Natural killer cell (primary cell): ENCODE results near the gene CD34. TPM values are rescaled to one million over a fixed set of nuclear protein-coding genes. Genes with fewer than 3 reads are reported as not detected.

Experiments used
- ATAC-seq, 3 donors: fragments of 150-1000 bp in 2 of 3; fragments of 200-7000 bp in 1 of 3; cut with Tn5 transposase; 1 replicate in 1 of 3; 2 replicates in 2 of 3; pipeline ENCODE4 v1.10.0; 2021; ENCODE audit warnings: mild to moderate bottlenecking in 2 of 3, moderate library complexity in 2 of 3
- DNase-seq, 2 donors: peaks; one replicate each; pipeline versions ENCODE4 v3.0.0 to v3.0.0-alpha.2; 2013 to 2021; ENCODE audit warnings: mixed read lengths in 1 of 2
- H3K27ac ChIP-seq: one replicate; pipeline ENCODE4 v1.5.1; 2013; ENCODE audit warnings: mild to moderate bottlenecking, low read length
- H3K27me3 ChIP-seq: one replicate; pipeline ENCODE4 v1.6.1; 2013; ENCODE audit warnings: low read length; ENCODE audit not compliant: control insufficient read depth, insufficient read depth
- H3K36me3 ChIP-seq: one replicate; pipeline ENCODE4 v1.6.1; 2013; ENCODE audit warnings: low read length; ENCODE audit not compliant: control insufficient read depth, insufficient read depth
- H3K4me1 ChIP-seq: one replicate; pipeline ENCODE4 v1.6.1; 2013; ENCODE audit warnings: low read length; ENCODE audit not compliant: control insufficient read depth, insufficient read depth
- H3K4me3 ChIP-seq: one replicate; pipeline ENCODE4 v1.5.1; 2013; ENCODE audit warnings: low read length
- H3K9me3 ChIP-seq: one replicate; pipeline ENCODE4 v1.6.1; 2013; ENCODE audit warnings: low read length; ENCODE audit not compliant: control insufficient read depth, insufficient read depth
- H3K27ac Mint-ChIP-seq, 2 donors: one replicate each; pipeline ENCODE4 v1.8.0; 2022; ENCODE audit warnings: mild to moderate bottlenecking in 2 of 2, mixed read lengths in 2 of 2, moderate library complexity in 1 of 2
- H3K27me3 Mint-ChIP-seq, 2 donors: one replicate each; pipeline ENCODE4 v1.8.0; 2022; ENCODE audit warnings: low read depth in 2 of 2, mixed read lengths in 2 of 2
- H3K36me3 Mint-ChIP-seq: one replicate; pipeline ENCODE4 v1.8.0; 2022; ENCODE audit warnings: mixed read lengths
- H3K4me1 Mint-ChIP-seq, 2 donors: one replicate each; pipeline ENCODE4 v1.8.0; 2022; ENCODE audit warnings: mixed read lengths in 2 of 2
- H3K4me3 Mint-ChIP-seq: one replicate; pipeline ENCODE4 v1.8.0; 2022; ENCODE audit warnings: mild to moderate bottlenecking, moderate library complexity, mixed read lengths
- H3K9me3 Mint-ChIP-seq, 2 donors: one replicate each; pipeline ENCODE4 v1.8.0; 2022; ENCODE audit warnings: mixed read lengths in 2 of 2
- WGBS: methylation state at CpG from one replicate; pipeline ENCODE4 v1.1.7; 2013; ENCODE audit warnings: missing lambda C conversion rate; ENCODE audit not compliant: insufficient coverage; 5-methylcytosine and 5-hydroxymethylcytosine counted together
- intact Hi-C: fragments of 100-400 bp; cut with micrococcal nuclease; formaldehyde crosslinking; loops from one replicate; pipeline ENCODE4 v1.14.2; 2022
- total RNA-seq, 4 donors: library from RNA; stranded (reverse); fragments of 120-200 nt in 1 of 4; gene quantifications; one replicate each; pipeline versions ENCODE4 v1.2.3 to v1.2.4, GENCODE V29; 2013 to 2022
- TF ChIP-seq, protein P1 (sequence below): fragments of 200-600 bp; IDR thresholded peaks from one replicate; pipeline ENCODE4 v1.8.0; 2022; ENCODE audit warnings: antibody characterized with exemption

The CD34 gene
- total RNA-seq, 3 donors from 2014 or later (not counting 1 experiment from before 2014, with no cell fraction given) = 0.14 to 0.30 TPM; not detected in 1

- H3K4me1 ChIP-seq = no peaks in the 10 kb centered on the region
- Mint-ChIP-seq H3K4me3 (no peak overlapping the region), H3K4me1 (no peaks in the 10 kb centered on the region), H3K27me3 (peaks cover 7% of the 10 kb centered on the region in 2 donors), H3K36me3 (no peaks in the 10 kb centered on the region), H3K9me3 (no peaks in the 10 kb centered on the region), H3K27ac (no peak overlapping the region)
- H3K27me3 ChIP-seq = no peaks in the 10 kb centered on the region
- H3K27ac ChIP-seq = no peak overlapping the region
- ATAC-seq (no peak), DNase-seq (no peak)
- WGBS = 78% methylated on average over 5 of the region's 5 CpGs
- TF ChIP-seq, protein P1, sequence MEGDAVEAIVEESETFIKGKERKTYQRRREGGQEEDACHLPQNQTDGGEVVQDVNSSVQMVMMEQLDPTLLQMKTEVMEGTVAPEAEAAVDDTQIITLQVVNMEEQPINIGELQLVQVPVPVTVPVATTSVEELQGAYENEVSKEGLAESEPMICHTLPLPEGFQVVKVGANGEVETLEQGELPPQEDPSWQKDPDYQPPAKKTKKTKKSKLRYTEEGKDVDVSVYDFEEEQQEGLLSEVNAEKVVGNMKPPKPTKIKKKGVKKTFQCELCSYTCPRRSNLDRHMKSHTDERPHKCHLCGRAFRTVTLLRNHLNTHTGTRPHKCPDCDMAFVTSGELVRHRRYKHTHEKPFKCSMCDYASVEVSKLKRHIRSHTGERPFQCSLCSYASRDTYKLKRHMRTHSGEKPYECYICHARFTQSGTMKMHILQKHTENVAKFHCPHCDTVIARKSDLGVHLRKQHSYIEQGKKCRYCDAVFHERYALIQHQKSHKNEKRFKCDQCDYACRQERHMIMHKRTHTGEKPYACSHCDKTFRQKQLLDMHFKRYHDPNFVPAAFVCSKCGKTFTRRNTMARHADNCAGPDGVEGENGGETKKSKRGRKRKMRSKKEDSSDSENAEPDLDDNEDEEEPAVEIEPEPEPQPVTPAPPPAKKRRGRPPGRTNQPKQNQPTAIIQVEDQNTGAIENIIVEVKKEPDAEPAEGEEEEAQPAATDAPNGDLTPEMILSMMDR = no peak
- no peaks in the 10 kb centered on the region for H3K9me3 ChIP-seq
- intact Hi-C loops = no loop called here
- H3K36me3 ChIP-seq = no peaks in the 10 kb centered on the region
- H3K4me3 ChIP-seq = no peak overlapping the region
Measured at GRCh38 chr1:207902566-207902965, 8.4 kb downstream of the CD34 start.

- H3K9me3 Mint-ChIP-seq = no peaks in the 10 kb centered on the region
- Histone ChIP-seq H3K27ac (no peak overlapping the region), H3K4me3 (no peak overlapping the region), H3K27me3 (no peaks in the 10 kb centered on the region), H3K4me1 (no peaks in the 10 kb centered on the region), H3K9me3 (no peaks in the 10 kb centered on the region), H3K36me3 (no peaks in the 10 kb centered on the region)
- H3K4me1 Mint-ChIP-seq = no peaks in the 10 kb centered on the region
- no peaks in the 10 kb centered on the region for H3K27me3 Mint-ChIP-seq
- H3K36me3 Mint-ChIP-seq = no peaks in the 10 kb centered on the region
- no peak overlapping the region for H3K27ac Mint-ChIP-seq
- WGBS = 100% methylated on average over 2 of the region's 2 CpGs
- no peak for ATAC-seq
- DNase-seq = no peak
- no peak overlapping the region for H3K4me3 Mint-ChIP-seq
- TF ChIP-seq, protein P1 = no peak
- intact Hi-C loops = no loop called here
Measured at GRCh38 chr1:207901041-207901653, 9.8 kb downstream of the CD34 start.

DNA sequence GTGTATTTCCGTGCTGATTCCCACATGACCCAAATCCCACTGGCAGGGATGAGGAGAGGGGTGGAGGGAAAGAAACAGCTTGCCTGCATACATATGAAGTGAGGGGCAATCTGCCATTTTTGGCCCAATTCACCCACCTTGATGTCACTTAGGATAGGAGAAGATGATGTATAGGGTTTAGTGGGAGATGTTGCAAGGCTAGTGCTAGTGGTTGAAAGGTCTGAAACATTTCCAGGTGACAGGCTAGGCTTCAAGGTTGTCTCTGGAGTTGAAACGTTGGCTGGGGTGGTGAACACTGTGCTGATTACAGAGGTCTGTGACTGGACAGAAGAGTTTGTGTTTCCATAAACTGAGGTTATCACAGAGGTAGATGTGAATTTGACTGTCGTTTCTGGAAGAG lies 12.1 kb downstream of the CD34 start:
- Histone ChIP-seq H3K36me3 (no peaks in the 10 kb centered on the region), H3K9me3 (no peaks in the 10 kb centered on the region), H3K27ac (no peak overlapping the region), H3K4me3 (no peak overlapping the region), H3K4me1 (no peaks in the 10 kb centered on the region), H3K27me3 (no peaks in the 10 kb centered on the region)
- no peaks in the 10 kb centered on the region for H3K36me3 Mint-ChIP-seq
- H3K27me3 Mint-ChIP-seq = peaks cover 0 to under 1% of the 10 kb centered on the region in 2 donors
- TF ChIP-seq, protein P1 = no peak
- 79% methylated on average over 2 of the region's 3 CpGs for WGBS
- no peak for ATAC-seq
- no peaks in the 10 kb centered on the region for H3K9me3 Mint-ChIP-seq
- intact Hi-C loops = no loop called here
- H3K4me1 Mint-ChIP-seq = no peaks in the 10 kb centered on the region
- no peak overlapping the region for H3K4me3 Mint-ChIP-seq
- H3K27ac Mint-ChIP-seq = no peak overlapping the region
- DNase-seq = no peak

DNA sequence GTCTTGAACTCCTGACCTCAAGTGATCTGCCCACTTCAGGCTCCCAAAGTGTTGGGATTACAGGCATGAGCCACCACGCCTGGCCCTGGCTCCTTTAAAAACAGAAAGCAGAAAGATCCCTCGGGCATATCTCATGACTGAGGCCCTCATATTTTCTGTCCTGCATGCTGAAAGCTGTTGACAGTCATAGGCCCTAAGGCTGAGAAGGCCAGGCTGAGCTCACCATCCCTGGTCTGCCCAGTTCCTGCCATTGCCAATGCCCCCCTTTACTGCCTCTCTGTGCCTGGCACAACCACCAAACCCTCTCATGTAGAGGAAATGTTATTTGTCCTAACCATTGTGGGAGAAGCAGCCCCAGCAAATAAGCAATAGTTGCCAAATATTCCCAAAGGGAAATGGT lies 12.7 kb downstream of the CD34 start:
- H3K36me3 Mint-ChIP-seq = no peaks in the 10 kb centered on the region
- Histone ChIP-seq H3K4me1 (no peaks in the 10 kb centered on the region), H3K36me3 (no peaks in the 10 kb centered on the region), H3K4me3 (no peak overlapping the region), H3K27ac (no peak overlapping the region), H3K9me3 (no peaks in the 10 kb centered on the region), H3K27me3 (no peaks in the 10 kb centered on the region)
- no peaks in the 10 kb centered on the region for H3K9me3 Mint-ChIP-seq
- H3K4me1 Mint-ChIP-seq = no peaks in the 10 kb centered on the region
- intact Hi-C loops = no loop called here
- 76% methylated on average over 2 of the region's 2 CpGs for WGBS
- DNase-seq (no peak), ATAC-seq (no peak)
- TF ChIP-seq, protein P1 = no peak
- H3K27ac Mint-ChIP-seq = no peak overlapping the region
- H3K27me3 Mint-ChIP-seq = peaks cover 0 to 3% of the 10 kb centered on the region in 2 donors
- H3K4me3 Mint-ChIP-seq = no peak overlapping the region
